Bronchial epithelial cell (primary cell): ENCODE measurements around the gene PDCD10. TPM values are rescaled to one million over a fixed set of nuclear protein-coding genes. Genes with fewer than 3 reads are reported as not detected.

Experiments
- DNase-seq: peaks from one replicate; pipeline ENCODE4 v3.0.0-alpha.2; 2010; ENCODE audit warnings: low read depth
- FAIRE-seq: peaks from 2 replicates; lab custom pipeline; 2011; peaks lifted over from hg19 to GRCh38; lab: Jason Lieb, UNC
- H3K27me3 ChIP-seq: 2 replicates; pipeline ENCODE4 v1.5.1; 2011; ENCODE audit warnings: low read length; ENCODE audit not compliant: control insufficient read depth, insufficient read depth
- H3K36me3 ChIP-seq: 2 replicates; pipeline ENCODE4 v1.5.1; 2011; ENCODE audit warnings: low read length; ENCODE audit not compliant: control insufficient read depth, insufficient read depth
- H3K4me3 ChIP-seq: 2 replicates; pipeline ENCODE4 v1.5.1; 2011; ENCODE audit warnings: mild to moderate bottlenecking, low read depth, low read length, control low read depth
- CTCF ChIP-seq: IDR thresholded peaks from 2 replicates; pipeline ENCODE4 v1.5.1; 2011; ENCODE audit warnings: mild to moderate bottlenecking, moderate library complexity, low read length, control low read depth, inconsistent platforms; ENCODE audit not compliant: insufficient read depth, severe bottlenecking
- total RNA-seq: library from RNA; depleted of rRNA; stranded (reverse); fragments of >200 nt; gene quantifications from 2 replicates; pipeline ENCODE4 v1.2.1, GENCODE V29; 2014

Gene PDCD10
- total RNA-seq, 1 donor from 2014 or later, result 83.2 TPM

GRCh38 chr3:167666563-167666962 lies 68.1 kb downstream of the PDCD10 start:
- FAIRE-seq, result no peak
- H3K27me3 ChIP-seq, result no peaks in the 10 kb centered on the region

GRCh38 chr3:167662919-167663400 lies 71.7 kb downstream of the PDCD10 start:
- Histone ChIP-seq H3K27me3 (no peaks in the 10 kb centered on the region), H3K4me3 (no peak overlapping the region), H3K36me3 (no peaks in the 10 kb centered on the region)
- DNase-seq, result no peak
- no peak for FAIRE-seq
- no peak for TF ChIP-seq CTCF

More at GRCh38 chr3:167666563-167666962, 68.1 kb downstream of the PDCD10 start:
- DNase-seq, result no peak
- H3K4me3 ChIP-seq, result no peak overlapping the region
- no peak for TF ChIP-seq CTCF
- no peaks in the 10 kb centered on the region for H3K36me3 ChIP-seq

GRCh38 chr3:167657684-167658225 lies 76.9 kb downstream of the PDCD10 start:
- DNase-seq (no peak), FAIRE-seq (no peak)
- Histone ChIP-seq H3K27me3 (no peaks in the 10 kb centered on the region), H3K4me3 (no peak overlapping the region), H3K36me3 (no peaks in the 10 kb centered on the region)
- no peak for TF ChIP-seq CTCF

- DNase-seq, result no peak
- no peak for FAIRE-seq
- H3K36me3 ChIP-seq, result no peaks in the 10 kb centered on the region
- TF ChIP-seq CTCF, result no peak
- no peaks in the 10 kb centered on the region for H3K27me3 ChIP-seq
- H3K4me3 ChIP-seq, result no peak overlapping the region
Measured at GRCh38 chr3:167656821-167657220, 77.9 kb downstream of the PDCD10 start.

GRCh38 chr3:167653760-167654159 lies 80.9 kb downstream of the PDCD10 start, which contains the start of gene WDR49:
WDR49 (minus strand) TSS chr3:167653942; CDS start chr3:167653425, 517 bp downstream.
- Histone ChIP-seq H3K36me3 (no peaks in the 10 kb centered on the region), H3K4me3 (no peak within 1 kb of the TSS), H3K27me3 (no peaks in the 10 kb centered on the region)
- FAIRE-seq (no peak), DNase-seq (no peak)
- no peak for TF ChIP-seq CTCF

- H3K36me3 ChIP-seq, result no peaks in the 10 kb centered on the region
- DNase-seq, result no peak
- no peak for FAIRE-seq
- no peaks in the 10 kb centered on the region for H3K27me3 ChIP-seq
- no peak overlapping the region for H3K4me3 ChIP-seq
- TF ChIP-seq CTCF, result no peak
Measured at GRCh38 chr3:167653155-167653554, 81.5 kb downstream of the PDCD10 start.
